Trophoblast cell (in vitro differentiated cells and primary cell): ENCODE data around the gene IFI35.
A peak's percentile ranks its signal among the peaks of the same experiment; 100 is the strongest.

Source experiments
- DNase-seq, 2 donors: peaks; one replicate each; pipeline ENCODE4 v3.0.0-alpha.2; 2016
- H2AFZ ChIP-seq: 2 replicates; pipeline ENCODE4 v1.6.1; 2013; ENCODE audit warnings: low read length, moderate library complexity, mild to moderate bottlenecking; ENCODE audit not compliant: insufficient read depth, poor library complexity
- H2AK5ac ChIP-seq: 2 replicates; pipeline ENCODE4 v1.6.1; 2013; ENCODE audit warnings: mild to moderate bottlenecking, low read length
- H2BK120ac ChIP-seq: 2 replicates; pipeline ENCODE4 v1.6.1; 2013; ENCODE audit warnings: low read length, mild to moderate bottlenecking, moderate library complexity; ENCODE audit not compliant: insufficient read depth, poor library complexity
- H2BK12ac ChIP-seq: 2 replicates; pipeline ENCODE4 v1.6.1; 2013; ENCODE audit warnings: mild to moderate bottlenecking, low read length, moderate library complexity
- H2BK5ac ChIP-seq: 2 replicates; pipeline ENCODE4 v1.6.1; 2013; ENCODE audit warnings: low read length, low read depth, moderate library complexity, mild to moderate bottlenecking; ENCODE audit not compliant: poor library complexity
- H3K14ac ChIP-seq: 2 replicates; pipeline ENCODE4 v1.6.1; 2013; ENCODE audit warnings: mild to moderate bottlenecking, low read length
- H3K18ac ChIP-seq: 2 replicates; pipeline ENCODE4 v1.6.1; 2013; ENCODE audit warnings: mild to moderate bottlenecking, low read length
- H3K23ac ChIP-seq: 2 replicates; pipeline ENCODE4 v1.6.1; 2013; ENCODE audit warnings: low read length
- H3K27ac ChIP-seq: 2 replicates; pipeline ENCODE4 v1.5.1; 2013; ENCODE audit warnings: low read depth, mild to moderate bottlenecking, inconsistent platforms, low read length, moderate library complexity
- H3K27me3 ChIP-seq: 2 replicates; pipeline ENCODE4 v1.6.1; 2013; ENCODE audit warnings: inconsistent platforms, mild to moderate bottlenecking, low read length, moderate library complexity; ENCODE audit not compliant: insufficient read depth
- H3K36me3 ChIP-seq, 2 experiments: 1 replicate in 1 of 2; 2 replicates in 1 of 2; pipeline ENCODE4 v1.6.1; 2013; ENCODE audit warnings: low read length in 2 of 2, mild to moderate bottlenecking in 2 of 2, moderate library complexity in 1 of 2; ENCODE audit not compliant: insufficient read depth in 2 of 2, control insufficient read depth in 1 of 2
- H3K4ac ChIP-seq: 2 replicates; pipeline ENCODE4 v1.6.1; 2013; ENCODE audit warnings: low read depth, mild to moderate bottlenecking, low read length, moderate library complexity
- H3K4me1 ChIP-seq, 2 experiments: 1 replicate in 1 of 2; 2 replicates in 1 of 2; pipeline ENCODE4 v1.6.1; 2013; ENCODE audit warnings: low read length in 2 of 2, mild to moderate bottlenecking in 2 of 2, moderate library complexity in 1 of 2; ENCODE audit not compliant: insufficient read depth in 2 of 2, control insufficient read depth in 1 of 2
- H3K4me2 ChIP-seq: 2 replicates; pipeline ENCODE4 v1.6.1; 2013; ENCODE audit warnings: inconsistent platforms, mild to moderate bottlenecking, low read length, moderate library complexity
- H3K4me3 ChIP-seq: 2 replicates; pipeline ENCODE4 v1.5.1; 2013; ENCODE audit warnings: mild to moderate bottlenecking, low read depth, low read length, inconsistent platforms
- H3K79me1 ChIP-seq: one replicate; pipeline ENCODE4 v1.6.1; 2013; ENCODE audit warnings: low read length
- H3K79me2 ChIP-seq: 2 replicates; pipeline ENCODE4 v1.6.1; 2013; ENCODE audit warnings: low read length, mild to moderate bottlenecking; ENCODE audit not compliant: control insufficient read depth, insufficient read depth, poor library complexity
- H3K9ac ChIP-seq: 2 replicates; pipeline ENCODE4 v1.6.1; 2013; ENCODE audit warnings: mild to moderate bottlenecking, low read length
- H3K9me3 ChIP-seq: 2 replicates; pipeline ENCODE4 v1.6.1; 2013; ENCODE audit warnings: low read depth, mild to moderate bottlenecking, control low read depth, inconsistent platforms, low read length; ENCODE audit not compliant: insufficient read depth
- H4K12ac ChIP-seq: 2 replicates; pipeline ENCODE4 v1.6.1; 2013; ENCODE audit warnings: low read depth, mild to moderate bottlenecking, low read length, moderate library complexity
- H4K8ac ChIP-seq: 2 replicates; pipeline ENCODE4 v1.6.1; 2013; ENCODE audit warnings: low read depth, mild to moderate bottlenecking, low read length, moderate library complexity
- H4K91ac ChIP-seq: one replicate; pipeline ENCODE4 v1.6.1; 2013; ENCODE audit warnings: low read depth, mild to moderate bottlenecking, low read length, moderate library complexity
- WGBS: extraction: QIAGEN DNeasy Blood & Tissue Kit; methylation state at CpG from one replicate; pipeline ENCODE4 v1.1.7; 2013; ENCODE audit warnings: missing lambda C conversion rate; ENCODE audit not compliant: insufficient read length, insufficient coverage; ENCODE audit errors: extremely low coverage; 5-methylcytosine and 5-hydroxymethylcytosine counted together

The IFI35 gene

DNA sequence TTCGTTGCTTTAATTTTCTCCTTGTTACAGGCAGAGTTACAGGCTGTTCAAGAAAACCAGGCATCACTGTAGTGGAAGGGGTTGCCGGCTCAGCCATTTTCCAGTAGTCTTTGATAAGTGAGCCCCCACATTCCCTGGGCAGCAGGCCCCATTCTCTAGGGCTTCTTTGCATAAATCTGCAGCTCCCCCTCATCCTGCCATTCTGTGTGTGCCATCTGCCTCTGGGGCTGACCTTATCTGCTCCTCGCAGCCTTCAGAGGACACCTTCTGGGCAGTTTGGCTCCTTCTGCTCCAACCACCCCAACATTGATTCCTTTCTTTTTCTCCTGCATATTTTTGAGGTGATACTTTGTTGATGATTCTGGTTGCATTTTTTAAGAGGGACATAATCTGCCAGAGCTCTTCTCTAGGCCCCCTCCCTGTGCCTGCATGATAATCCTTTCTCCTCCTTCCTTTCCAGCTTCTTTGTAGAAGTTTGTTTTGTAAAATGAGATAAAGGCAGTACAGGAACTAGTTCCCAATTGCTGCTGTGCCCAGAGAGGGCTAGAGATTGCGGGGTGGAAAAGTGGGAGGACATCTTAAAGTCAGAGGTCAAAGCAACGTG is 35.5 kb downstream of the IFI35 start:
- Histone ChIP-seq H2BK5ac (no peak overlapping the region), H3K9me3 (no peaks in the 10 kb centered on the region), H3K4ac (no peak overlapping the region), H3K18ac (no peak overlapping the region), H3K4me2 (no peak overlapping the region), H4K91ac (no peak overlapping the region), H3K4me3 (no peak overlapping the region), H3K36me3 (peaks cover 2% of the 10 kb centered on the region in 2 experiments), H3K23ac (no peak overlapping the region), H3K27me3 (no peaks in the 10 kb centered on the region), H3K14ac (no peak overlapping the region), H3K9ac (no peak overlapping the region), H3K4me1 (no peaks in the 10 kb centered on the region), H3K27ac (no peak overlapping the region), H2AK5ac (no peak overlapping the region), H2AFZ (no peak overlapping the region), H4K12ac (no peak overlapping the region), H3K79me2 (no peaks in the 10 kb centered on the region), H2BK12ac (no peak overlapping the region), H3K79me1 (no peaks in the 10 kb centered on the region), H4K8ac (no peak overlapping the region), H2BK120ac (no peak overlapping the region)
- no peak for DNase-seq
- WGBS: no CpG with 5 or more reads among the region's 5 CpGs

DNA sequence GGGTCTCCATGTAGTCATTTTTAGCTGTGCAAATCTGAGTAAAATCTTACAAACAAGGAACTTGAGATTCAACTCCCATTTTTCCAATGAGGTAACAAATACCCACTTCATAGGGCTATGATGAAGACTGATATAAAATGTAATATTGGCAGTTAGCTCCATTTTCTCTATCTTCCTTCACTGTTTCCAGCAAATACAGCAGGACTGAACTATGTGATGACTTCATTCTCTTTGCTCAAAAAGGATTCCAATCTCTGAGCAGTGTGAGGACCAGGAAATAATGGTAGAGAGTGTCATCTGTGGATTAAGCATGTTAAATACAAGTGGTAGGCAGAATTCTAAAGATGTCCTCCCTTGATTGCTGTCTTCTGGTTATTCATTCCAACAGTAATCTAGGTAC is 36.7 kb downstream of the IFI35 start:
- Histone ChIP-seq H4K12ac (no peak overlapping the region), H3K9me3 (no peaks in the 10 kb centered on the region), H3K36me3 (peaks cover 3 to 4% of the 10 kb centered on the region in 2 experiments), H3K23ac (no peak overlapping the region), H2BK12ac (no peak overlapping the region), H4K91ac (no peak overlapping the region), H3K79me2 (no peaks in the 10 kb centered on the region), H2AK5ac (no peak overlapping the region), H3K14ac (no peak overlapping the region), H3K27ac (no peak overlapping the region), H3K4me2 (no peak overlapping the region), H2AFZ (no peak overlapping the region), H3K27me3 (no peaks in the 10 kb centered on the region), H3K4me3 (no peak overlapping the region), H3K4ac (no peak overlapping the region), H3K79me1 (no peaks in the 10 kb centered on the region), H2BK5ac (no peak overlapping the region), H4K8ac (no peak overlapping the region), H2BK120ac (no peak overlapping the region), H3K18ac (no peak overlapping the region), H3K9ac (no peak overlapping the region), H3K4me1 (no peaks in the 10 kb centered on the region)
- peak in 1 of 2 donors; percentile 64 for DNase-seq

DNA sequence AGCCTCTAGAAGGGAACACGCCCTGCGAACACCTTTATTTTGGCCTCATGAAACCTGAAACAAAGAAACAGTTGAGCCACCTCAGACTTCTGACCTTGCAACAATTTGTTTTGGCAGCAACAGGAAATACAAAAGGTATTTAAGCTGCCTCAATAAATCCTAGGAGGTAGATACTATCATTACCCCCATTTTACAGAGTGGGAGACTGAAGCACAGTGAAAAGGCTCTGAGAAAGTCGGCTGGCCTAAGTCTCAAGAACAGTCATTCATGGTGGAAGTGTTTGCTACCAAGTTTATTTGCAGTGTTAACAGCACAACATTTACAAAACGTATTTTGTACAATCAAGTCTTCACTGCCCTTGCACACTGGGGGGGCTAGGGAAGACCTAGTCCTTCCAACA is 37.4 kb downstream of the IFI35 start:
- H4K8ac ChIP-seq: no peak overlapping the region
- H2BK5ac ChIP-seq: no peak overlapping the region
- no peaks in the 10 kb centered on the region for H3K27me3 ChIP-seq
- peaks cover 3 to 7% of the 10 kb centered on the region in 2 experiments for H3K36me3 ChIP-seq
- H2BK120ac ChIP-seq: no peak overlapping the region
- no peak overlapping the region for H3K4me3 ChIP-seq
- H2AFZ ChIP-seq: no peak overlapping the region
- no peaks in the 10 kb centered on the region for H3K9me3 ChIP-seq
- no peak overlapping the region for H3K23ac ChIP-seq
- no peaks in the 10 kb centered on the region for H3K4me1 ChIP-seq
- H3K9ac ChIP-seq: no peak overlapping the region
- WGBS: no CpG with 5 or more reads among the region's 4 CpGs
- no peak overlapping the region for H2AK5ac ChIP-seq
- no peak for DNase-seq
- H3K79me2 ChIP-seq: no peaks in the 10 kb centered on the region
- no peaks in the 10 kb centered on the region for H3K79me1 ChIP-seq
- H3K4ac ChIP-seq: no peak overlapping the region
- no peak overlapping the region for H4K91ac ChIP-seq
- H3K4me2 ChIP-seq: no peak overlapping the region
- H3K18ac ChIP-seq: no peak overlapping the region
- no peak overlapping the region for H3K14ac ChIP-seq
- no peak overlapping the region for H2BK12ac ChIP-seq
- H4K12ac ChIP-seq: no peak overlapping the region
- no peak overlapping the region for H3K27ac ChIP-seq

DNA sequence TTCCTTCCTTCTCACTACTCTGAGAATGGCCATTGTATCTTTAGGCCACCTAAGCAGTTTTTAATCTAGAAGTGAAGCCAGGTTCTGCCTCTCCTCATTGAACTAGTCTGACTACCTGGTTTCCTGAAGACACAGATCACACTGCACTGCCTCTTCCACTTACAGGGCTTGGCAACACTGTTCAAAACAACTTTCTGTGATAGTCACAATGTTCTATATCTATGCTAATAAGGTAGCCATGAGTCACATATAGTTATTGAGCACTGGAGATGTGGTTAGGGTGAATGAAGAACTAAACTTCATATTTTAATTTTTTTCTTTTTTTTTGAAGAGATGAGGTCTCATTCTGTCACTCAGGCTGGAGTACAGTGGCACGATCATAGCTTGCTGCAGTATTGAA is 45.4 kb downstream of the IFI35 start:
- Histone ChIP-seq H2AK5ac (no peak overlapping the region), H3K36me3 (peaks cover 19 to 22% of the 10 kb centered on the region in 2 experiments), H3K4me3 (no peak overlapping the region), H3K79me2 (no peaks in the 10 kb centered on the region), H2BK12ac (no peak overlapping the region), H4K91ac (no peak overlapping the region), H3K4me2 (no peak overlapping the region), H4K12ac (no peak overlapping the region), H4K8ac (no peak overlapping the region), H2AFZ (no peak overlapping the region), H3K14ac (no peak overlapping the region), H3K9me3 (no peaks in the 10 kb centered on the region), H3K4me1 (no peaks in the 10 kb centered on the region), H3K18ac (no peak overlapping the region), H3K79me1 (no peaks in the 10 kb centered on the region), H3K27ac (no peak overlapping the region), H2BK5ac (no peak overlapping the region), H3K23ac (no peak overlapping the region), H3K27me3 (no peaks in the 10 kb centered on the region), H2BK120ac (no peak overlapping the region), H3K9ac (no peak overlapping the region), H3K4ac (no peak overlapping the region)
- no CpG with 5 or more reads among the region's 1 CpG for WGBS
- DNase-seq: no peak
